Myometrial cell (primary cell): ENCODE data around the gene NCAN. TPM values are rescaled to one million over a fixed set of nuclear protein-coding genes. Genes with fewer than 3 reads are reported as not detected.

Experiments
- total RNA-seq: library from RNA; depleted of rRNA; stranded (reverse); fragments of >200 nt; gene quantifications from 2 replicates; pipeline ENCODE4 v1.2.3, GENCODE V29; 2015

The NCAN gene
- total RNA-seq: not detected in 2 replicates

DNA sequence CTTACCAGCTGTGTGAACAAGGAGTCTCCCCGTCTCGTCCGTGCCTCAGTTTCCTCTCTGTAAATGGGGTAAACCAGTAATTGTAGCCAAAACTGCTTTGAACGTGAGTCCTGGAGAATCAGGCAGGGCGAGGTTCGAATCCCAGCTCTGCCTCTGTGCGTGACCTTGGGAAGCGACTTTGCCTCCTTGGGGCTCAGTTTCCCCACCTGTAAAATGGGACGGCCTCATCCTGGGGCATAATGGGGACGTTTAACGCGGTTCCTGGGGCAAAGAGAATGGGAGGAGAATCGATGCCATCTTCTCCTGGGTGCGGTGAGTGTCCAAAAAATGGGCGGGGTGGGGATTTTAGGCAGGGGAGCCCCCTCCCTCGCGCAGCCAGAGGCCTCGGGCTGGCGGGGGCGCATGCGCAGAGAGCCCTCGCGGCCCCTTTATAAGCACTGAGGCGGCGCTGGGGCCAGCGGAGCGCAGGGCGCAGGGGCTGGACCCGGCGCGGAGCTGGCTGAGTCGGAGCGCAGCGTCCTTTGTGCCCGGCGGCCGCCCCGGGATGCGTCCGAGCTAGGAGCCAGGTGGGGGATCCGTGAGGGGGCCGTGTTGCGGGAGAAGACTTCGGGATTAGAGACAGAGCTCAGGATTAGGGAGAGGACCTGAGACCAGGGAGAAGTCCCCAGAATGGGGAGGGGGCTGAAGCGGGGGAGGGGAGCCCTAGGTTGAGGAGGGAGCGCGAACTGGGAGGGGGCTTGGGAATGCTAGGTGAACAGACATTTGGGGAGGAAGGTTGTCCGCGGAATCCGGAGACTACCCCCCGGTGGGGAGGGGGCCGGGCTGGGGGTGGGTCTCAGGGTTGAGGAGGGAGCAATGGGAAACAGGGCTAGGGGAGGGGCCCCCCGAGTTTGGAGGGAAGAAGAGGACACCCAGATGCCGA lies at the start of gene NCAN:
Gene NCAN, plus strand, starts transcription at position 460 of the 922 bp plus-strand sequence. CDS start 4,996 bp downstream, outside the sequence.

DNA sequence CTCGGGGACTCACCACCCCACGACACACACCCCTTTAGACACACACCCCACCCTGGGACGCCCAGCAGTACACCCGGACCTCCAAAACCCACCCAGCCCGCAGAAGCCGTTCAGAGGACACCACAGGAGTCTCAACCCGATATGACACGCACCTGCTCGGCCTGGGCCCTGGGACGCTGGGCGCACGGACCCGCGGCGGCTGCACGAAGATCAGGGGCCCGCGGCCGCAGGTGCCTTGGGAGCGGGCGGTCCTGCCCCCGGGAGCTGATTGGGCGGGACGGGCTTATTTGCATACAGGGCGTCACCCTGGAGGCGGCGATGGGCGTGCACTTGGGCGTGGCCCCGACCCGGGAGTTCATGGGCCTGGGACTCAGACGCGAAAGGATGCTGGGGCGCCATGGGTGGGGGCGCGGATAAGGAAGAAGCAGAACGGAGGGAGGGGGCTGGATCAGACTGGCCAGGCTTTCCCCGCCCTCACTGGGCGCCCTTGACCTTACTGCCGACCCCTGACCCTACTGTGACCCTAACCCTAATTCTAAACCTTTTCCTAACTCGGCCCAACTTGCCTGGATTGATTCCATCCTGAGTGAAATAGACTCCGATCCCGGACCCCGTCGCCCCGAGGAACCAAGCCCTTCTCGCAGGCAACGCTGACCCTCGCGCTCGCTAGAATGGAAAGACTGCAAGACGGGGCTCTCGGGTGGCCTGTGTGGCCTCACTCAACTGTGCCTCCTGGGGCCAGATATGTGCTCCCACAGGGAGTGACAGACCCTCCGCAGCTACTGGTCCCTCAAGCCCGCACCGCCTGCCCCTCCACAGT lies 41.5 kb upstream of the NCAN start, which contains the start of gene MEF2B:
Gene MEF2B, minus strand, starts transcription at position 211 of the 820 bp plus-strand sequence. CDS start 19,528 bp downstream, outside the sequence.

DNA sequence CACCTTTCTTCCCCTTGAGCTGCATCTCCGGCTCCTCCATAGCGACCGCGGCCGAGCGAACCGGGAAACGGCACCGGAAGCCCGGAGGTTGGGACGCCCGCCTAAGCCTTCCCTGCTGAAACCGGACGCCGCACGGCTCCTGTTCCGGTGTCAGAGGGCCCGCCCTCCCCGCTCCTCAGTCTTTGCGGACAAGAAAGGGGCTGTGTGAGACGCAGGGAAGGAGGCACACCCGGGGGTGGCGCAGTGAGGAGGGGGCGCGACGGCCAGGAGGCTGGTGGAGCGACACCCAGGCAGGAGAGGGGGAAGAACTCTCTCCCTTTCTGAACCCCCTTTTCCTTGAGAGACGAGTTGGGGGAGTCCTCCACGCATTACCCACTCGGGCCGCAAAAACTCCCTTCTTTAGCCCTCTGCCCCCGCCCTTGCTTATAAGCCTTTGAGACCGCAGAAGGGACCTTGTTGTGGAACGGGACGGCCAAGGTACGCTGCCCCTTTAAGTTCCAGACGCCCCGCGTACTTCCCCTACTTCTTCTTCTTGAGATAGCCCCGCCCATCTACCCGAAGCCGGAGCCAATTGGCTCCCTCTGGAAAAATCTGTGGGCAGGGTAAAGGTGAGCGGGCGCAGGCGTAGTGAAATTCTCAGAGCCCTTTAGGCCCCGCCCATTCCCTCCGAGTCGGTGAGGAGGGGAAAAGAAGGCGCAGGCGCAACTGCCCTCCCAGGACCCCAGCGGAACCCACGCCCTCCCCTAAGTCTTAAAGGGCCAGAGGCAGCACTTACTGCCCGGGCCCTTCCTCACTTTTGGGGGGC lies 19.5 kb upstream of the NCAN start, which contains the start of the genes BORCS8 and RFXANK:
Gene BORCS8, minus strand, starts transcription at position 75 of the 805 bp plus-strand sequence. Its CDS starts 35 bp downstream, at position 40.
Gene RFXANK, plus strand, starts transcription at position 181 of the 805 bp plus-strand sequence. CDS start 1,689 bp downstream, outside the sequence.

DNA sequence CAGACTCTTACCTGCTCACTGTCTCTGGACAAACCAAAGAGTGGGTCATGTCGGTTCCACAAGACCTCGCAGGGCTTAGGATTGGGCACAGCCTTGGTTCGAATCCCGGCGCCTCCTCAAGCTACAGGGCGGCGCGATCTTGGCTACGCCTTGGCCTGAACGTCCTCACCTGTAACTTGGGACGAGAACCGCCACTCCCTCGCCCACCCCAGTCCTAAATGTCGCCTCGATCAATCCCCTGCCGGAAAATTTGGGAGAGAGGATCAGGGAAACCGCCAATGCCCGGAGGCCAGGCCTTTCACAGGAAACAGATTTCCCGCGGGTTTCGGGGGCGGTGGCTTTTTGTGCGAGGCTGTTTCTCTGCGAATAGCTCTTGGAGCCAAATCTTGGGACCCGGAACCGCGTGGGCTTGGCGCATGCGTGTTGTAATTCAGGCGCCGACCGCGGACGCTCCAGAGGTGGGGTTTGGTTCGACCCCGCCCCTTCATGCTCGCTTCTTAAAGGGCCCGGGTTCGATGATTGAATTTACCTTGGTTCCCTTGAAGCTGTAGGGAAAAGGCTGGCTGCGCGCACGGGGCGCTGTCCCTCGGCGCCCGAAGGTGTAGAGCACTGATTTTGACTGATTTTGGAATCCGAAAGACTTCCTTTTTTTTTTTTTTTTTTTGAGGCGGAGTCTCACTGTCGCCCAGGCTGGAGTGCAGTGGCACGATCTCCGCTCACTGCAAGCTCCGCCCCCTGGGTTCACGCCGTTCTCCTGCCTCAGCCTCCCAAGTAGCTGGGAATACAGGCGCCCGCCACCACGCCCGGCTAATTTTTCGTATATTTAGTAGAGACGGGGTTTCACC lies 8.5 kb upstream of the NCAN start, which contains the start of gene NR2C2AP:
Gene NR2C2AP, minus strand, starts transcription at position 403 of the 845 bp plus-strand sequence. Its CDS starts 354 bp downstream, at position 49.

Other genes starting within 250 kb of the NCAN start
- gene SUGP2, start 178.4 kb upstream of the NCAN start, total RNA-seq: 20.4 and 29.7 TPM in 2 replicates
- gene ARMC6, start 178.4 kb upstream of the NCAN start, total RNA-seq: 38.1 and 49.3 TPM in 2 replicates
- gene SLC25A42, start 148.0 kb upstream of the NCAN start, total RNA-seq: 9.9 and 11.5 TPM in 2 replicates
- 34.3 and 35.4 TPM in 2 replicates for gene TMEM161A, start 73.5 kb upstream of the NCAN start, total RNA-seq
- 0.29 TPM in 1 of 2 replicates, not detected in the other for gene MEF2B, start 41.7 kb upstream of the NCAN start, total RNA-seq
- 16.0 and 20.2 TPM in 2 replicates for gene BORCS8, start 19.8 kb upstream of the NCAN start, total RNA-seq
- gene RFXANK, start 19.7 kb upstream of the NCAN start, total RNA-seq: 68.6 and 102 TPM in 2 replicates
- gene NR2C2AP, start 8.5 kb upstream of the NCAN start, total RNA-seq: 7.8 and 8.7 TPM in 2 replicates
- gene TM6SF2, start 61.3 kb downstream of the NCAN start, total RNA-seq: 0.71 and 1.2 TPM in 2 replicates
- 28.3 and 37.7 TPM in 2 replicates for gene SUGP1, start 108.6 kb downstream of the NCAN start, total RNA-seq
- gene MAU2, start 108.9 kb downstream of the NCAN start, total RNA-seq: 17.9 and 18.5 TPM in 2 replicates
- 47.9 and 51.9 TPM in 2 replicates for gene GATAD2A, start 193.7 kb downstream of the NCAN start, total RNA-seq